Measurements from ENCODE around the gene SOX5. TPM values are rescaled to one million over a fixed set of nuclear protein-coding genes. Genes with fewer than 3 reads are reported as not detected.

SOX5 gene
- total and polyA plus RNA-seq, 12 donors, result 0.47 to 10.4 (median 1.9) TPM

DNA sequence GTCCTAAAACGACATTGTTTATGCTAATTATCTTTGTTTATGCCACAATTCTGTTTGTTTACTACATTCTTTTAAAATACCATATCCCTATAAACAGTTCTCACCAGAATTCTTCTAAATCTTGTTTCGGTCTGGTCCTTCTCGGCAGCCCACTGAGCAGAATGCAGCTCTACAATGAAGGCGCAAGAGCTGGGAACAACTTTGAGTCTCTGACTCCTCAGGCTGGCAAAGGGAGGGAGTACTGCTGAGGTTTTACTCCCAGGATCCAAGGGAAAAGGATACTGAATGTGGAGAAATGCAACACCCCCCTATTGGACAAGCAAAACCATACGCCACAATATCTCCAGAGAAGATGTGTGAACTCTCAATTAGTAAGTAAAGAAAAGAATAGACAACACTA, 5.4 kb downstream of the SOX5 start:
- no peak overlapping the region for H3K27ac ChIP-seq
- 61 to 70% (median 67%) methylated on average over 5 of the region's 5 CpGs for WGBS, 4 donors

DNA sequence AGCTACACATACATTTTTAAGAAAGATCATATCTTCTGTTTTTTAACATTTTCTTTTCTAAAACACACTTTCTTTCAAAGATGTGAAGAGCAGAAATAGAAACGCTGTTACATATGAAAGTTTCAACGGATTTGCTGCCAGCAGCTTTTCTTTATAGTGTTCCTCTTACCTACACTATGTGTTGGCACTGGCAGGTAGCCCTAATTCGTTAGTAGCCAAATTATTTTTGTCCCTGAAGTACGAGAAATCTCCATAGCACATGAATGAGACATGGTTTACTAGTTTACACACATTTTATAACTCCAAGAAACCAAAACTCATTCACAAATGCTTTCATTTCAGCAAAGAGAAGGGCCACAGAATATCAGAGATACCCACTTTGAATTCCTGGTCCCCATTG, 6.6 kb downstream of the SOX5 start:
- Histone ChIP-seq H3K36me3 (replicated peaks in 1 of 2) (no peaks in the 10 kb centered on the region), H3K4me3 (no peak overlapping the region), H3K4me1 (replicated peaks in 1 of 2) (no peaks in the 10 kb centered on the region), H3K27ac (no peak overlapping the region), H3K27me3 (peaks cover 11% of the 10 kb centered on the region), H3K9me3 (replicated peaks in 1 of 3) (no peaks in the 10 kb centered on the region)
- intact Hi-C loops (cut with DNase I), result no loop called here
- 57 to 70% (median 68%) methylated on average over 4 of the region's 4 CpGs for WGBS, 4 donors
- DNase-seq, result no peak
- TF ChIP-seq, protein P1, sequence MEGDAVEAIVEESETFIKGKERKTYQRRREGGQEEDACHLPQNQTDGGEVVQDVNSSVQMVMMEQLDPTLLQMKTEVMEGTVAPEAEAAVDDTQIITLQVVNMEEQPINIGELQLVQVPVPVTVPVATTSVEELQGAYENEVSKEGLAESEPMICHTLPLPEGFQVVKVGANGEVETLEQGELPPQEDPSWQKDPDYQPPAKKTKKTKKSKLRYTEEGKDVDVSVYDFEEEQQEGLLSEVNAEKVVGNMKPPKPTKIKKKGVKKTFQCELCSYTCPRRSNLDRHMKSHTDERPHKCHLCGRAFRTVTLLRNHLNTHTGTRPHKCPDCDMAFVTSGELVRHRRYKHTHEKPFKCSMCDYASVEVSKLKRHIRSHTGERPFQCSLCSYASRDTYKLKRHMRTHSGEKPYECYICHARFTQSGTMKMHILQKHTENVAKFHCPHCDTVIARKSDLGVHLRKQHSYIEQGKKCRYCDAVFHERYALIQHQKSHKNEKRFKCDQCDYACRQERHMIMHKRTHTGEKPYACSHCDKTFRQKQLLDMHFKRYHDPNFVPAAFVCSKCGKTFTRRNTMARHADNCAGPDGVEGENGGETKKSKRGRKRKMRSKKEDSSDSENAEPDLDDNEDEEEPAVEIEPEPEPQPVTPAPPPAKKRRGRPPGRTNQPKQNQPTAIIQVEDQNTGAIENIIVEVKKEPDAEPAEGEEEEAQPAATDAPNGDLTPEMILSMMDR (IDR thresholded peaks at IDR 0.05), result no peak
- no peak for TF ChIP-seq POLR2A (IDR thresholded peaks at IDR 0.05)

More for the DNA sequence above, 5.4 kb downstream of the SOX5 start:
- no peak for TF ChIP-seq POLR2A (IDR thresholded peaks at IDR 0.05)
- TF ChIP-seq, protein P1 (IDR thresholded peaks at IDR 0.05), result no peak
- intact Hi-C loops (cut with DNase I), result no loop called here
- H3K4me1 ChIP-seq (replicated peaks in 1 of 2), result no peaks in the 10 kb centered on the region
- no peak for DNase-seq
- H3K9me3 ChIP-seq (replicated peaks in 1 of 3), result no peaks in the 10 kb centered on the region
- H3K4me3 ChIP-seq, result no peak overlapping the region
- H3K27me3 ChIP-seq, result peaks cover 15% of the 10 kb centered on the region
- H3K36me3 ChIP-seq (replicated peaks in 1 of 2), result no peaks in the 10 kb centered on the region

DNA sequence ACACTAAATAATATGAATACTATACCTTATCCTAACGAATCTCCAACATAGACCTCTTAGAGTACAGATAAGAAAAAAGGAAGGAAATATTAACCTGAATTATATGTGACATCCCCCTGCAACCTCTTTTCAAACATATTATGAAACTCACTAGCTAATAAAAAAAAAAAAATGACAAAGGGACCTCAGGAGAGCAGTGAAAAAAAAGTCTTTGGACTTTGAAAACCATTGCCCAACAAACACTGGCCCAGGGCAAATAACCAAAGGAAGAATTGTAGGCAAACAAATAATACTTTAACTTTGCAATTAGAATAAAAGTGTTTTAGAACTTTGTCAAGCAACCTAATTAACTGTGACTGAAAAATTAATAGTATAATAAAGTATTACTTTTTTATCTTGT, 7.7 kb downstream of the SOX5 start:
- Histone ChIP-seq H3K36me3 (replicated peaks in 1 of 2) (no peaks in the 10 kb centered on the region), H3K9me3 (replicated peaks in 1 of 3) (no peaks in the 10 kb centered on the region)
- intact Hi-C loops (cut with DNase I), result no loop called here

DNA sequence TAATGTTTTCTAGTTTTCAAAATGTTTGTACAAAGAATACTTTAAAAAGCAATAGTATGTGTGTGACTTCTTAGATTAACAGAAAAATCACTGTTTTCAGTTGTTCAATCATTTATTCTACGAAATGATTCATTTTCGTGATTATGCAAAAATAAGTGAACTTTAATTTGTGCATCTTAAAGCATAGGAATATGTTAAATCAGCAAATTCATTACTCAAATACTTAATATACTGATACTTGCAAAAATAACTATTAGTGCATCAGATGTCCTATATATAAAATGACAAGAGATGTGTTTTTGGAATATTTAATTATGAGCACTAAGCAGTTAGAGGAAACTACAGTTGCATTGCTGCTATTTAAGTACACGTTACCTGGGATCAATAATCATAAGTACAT, 11.0 kb downstream of the SOX5 start:
- TF ChIP-seq, protein P1 (IDR thresholded peaks at IDR 0.05), result no peak
- TF ChIP-seq POLR2A (IDR thresholded peaks at IDR 0.05), result no peak
- Histone ChIP-seq H3K36me3 (replicated peaks in 1 of 2) (no peaks in the 10 kb centered on the region), H3K9me3 (replicated peaks in 1 of 3) (no peaks in the 10 kb centered on the region), H3K27ac (no peak overlapping the region), H3K27me3 (no peaks in the 10 kb centered on the region), H3K4me1 (replicated peaks in 1 of 2) (no peaks in the 10 kb centered on the region), H3K4me3 (no peak overlapping the region)
- WGBS, 4 donors, result 75 to 89% (median 79%) methylated on average over 3 of the region's 3 CpGs
- DNase-seq, result no peak
- intact Hi-C loops (cut with DNase I), result no loop called here

More for the DNA sequence above, 7.7 kb downstream of the SOX5 start:
- H3K27ac ChIP-seq, result no peak overlapping the region
- TF ChIP-seq POLR2A (IDR thresholded peaks at IDR 0.05), result no peak
- TF ChIP-seq, protein P1 (IDR thresholded peaks at IDR 0.05), result no peak
- peaks cover 11% of the 10 kb centered on the region for H3K27me3 ChIP-seq
- no peaks in the 10 kb centered on the region for H3K4me1 ChIP-seq (replicated peaks in 1 of 2)
- 59 to 76% (median 64%) methylated on average over 1 of the region's 1 CpG for WGBS, 4 donors
- H3K4me3 ChIP-seq, result no peak overlapping the region
- DNase-seq, result no peak

Measured in adrenal gland (tissue), 12 donors.